MM.1S (cell line): ENCODE data around the gene EPHA7.

Source experiments
- EZH2 ChIP-seq: fragments of 300-600 bp; sonication (generic); optimal IDR thresholded peaks from 2 replicates; pipeline ENCODE3; 2017; ENCODE audit warnings: low read depth, mild to moderate bottlenecking, antibody characterized with exemption, low read length, mixed read lengths
- TF ChIP-seq, protein P1 (sequence below): fragments of 300-600 bp; sonication (generic); IDR thresholded peaks from 2 replicates; pipeline ENCODE4 v1.5.1; 2016; ENCODE audit warnings: antibody characterized with exemption, low read length, mixed read lengths

- TF ChIP-seq, protein P1, sequence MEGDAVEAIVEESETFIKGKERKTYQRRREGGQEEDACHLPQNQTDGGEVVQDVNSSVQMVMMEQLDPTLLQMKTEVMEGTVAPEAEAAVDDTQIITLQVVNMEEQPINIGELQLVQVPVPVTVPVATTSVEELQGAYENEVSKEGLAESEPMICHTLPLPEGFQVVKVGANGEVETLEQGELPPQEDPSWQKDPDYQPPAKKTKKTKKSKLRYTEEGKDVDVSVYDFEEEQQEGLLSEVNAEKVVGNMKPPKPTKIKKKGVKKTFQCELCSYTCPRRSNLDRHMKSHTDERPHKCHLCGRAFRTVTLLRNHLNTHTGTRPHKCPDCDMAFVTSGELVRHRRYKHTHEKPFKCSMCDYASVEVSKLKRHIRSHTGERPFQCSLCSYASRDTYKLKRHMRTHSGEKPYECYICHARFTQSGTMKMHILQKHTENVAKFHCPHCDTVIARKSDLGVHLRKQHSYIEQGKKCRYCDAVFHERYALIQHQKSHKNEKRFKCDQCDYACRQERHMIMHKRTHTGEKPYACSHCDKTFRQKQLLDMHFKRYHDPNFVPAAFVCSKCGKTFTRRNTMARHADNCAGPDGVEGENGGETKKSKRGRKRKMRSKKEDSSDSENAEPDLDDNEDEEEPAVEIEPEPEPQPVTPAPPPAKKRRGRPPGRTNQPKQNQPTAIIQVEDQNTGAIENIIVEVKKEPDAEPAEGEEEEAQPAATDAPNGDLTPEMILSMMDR = no peak
- no peak for TF ChIP-seq EZH2
Measured at GRCh38 chr6:93468291-93468690, 48.9 kb upstream of the EPHA7 start.
